ENCODE data around the gene CRIM1. TPM values are rescaled to one million over a fixed set of nuclear protein-coding genes. Genes with fewer than 3 reads are reported as not detected.

Gene CRIM1
- total RNA-seq, 1 experiment from 2014 or later = 27.6 TPM

DNA sequence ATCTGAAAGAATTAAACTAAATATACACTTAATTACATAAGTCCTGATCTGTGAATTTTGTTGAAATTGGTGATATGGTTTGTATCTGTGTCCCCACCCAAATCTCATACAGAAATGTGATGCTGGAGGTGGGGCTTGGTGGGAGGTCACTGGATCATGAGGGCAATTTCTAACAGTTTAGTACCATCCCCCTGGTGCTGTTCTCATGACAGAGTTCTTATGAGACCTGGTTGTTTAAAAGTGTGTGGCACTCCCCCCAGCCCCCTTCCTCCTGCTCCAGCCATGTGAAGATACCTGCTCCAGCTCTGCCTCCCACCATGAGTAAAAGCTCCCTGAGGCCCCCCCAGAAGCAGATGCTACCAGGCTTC lies 223.7 kb downstream of the CRIM1 start:
- H3K27ac Mint-ChIP-seq = no peak overlapping the region
- Histone ChIP-seq H3K23me2 (ENCODE audit: insufficient read length, low read depth, low read length, poor library complexity, severe bottlenecking) (no peaks in the 10 kb centered on the region), H2AK5ac (ENCODE audit: insufficient read length, low read length) (no peak overlapping the region), H2BK12ac (ENCODE audit: insufficient read length, low read depth, low read length) (no peak overlapping the region), H4K20me1 (ENCODE audit: control insufficient read depth, insufficient read depth, insufficient read length) (no peaks in the 10 kb centered on the region), H3K4ac (ENCODE audit: low read depth, low read length) (no peak overlapping the region), H4K5ac (ENCODE audit: insufficient read length, low read depth, low read length) (no peak overlapping the region), H3T11ph (ENCODE audit: low read length) (no peak overlapping the region), H3K9me3 (ENCODE audit: control insufficient read depth, low read depth, low read length) (no peaks in the 10 kb centered on the region), H3K4me1 (ENCODE audit: insufficient read depth, low read length) (no peaks in the 10 kb centered on the region), H2BK15ac (ENCODE audit: low read depth, low read length) (no peak overlapping the region), H3K9ac (ENCODE audit: extremely low read depth, insufficient read length, low read length) (no peak overlapping the region), H2BK5ac (ENCODE audit: insufficient read length, low read length) (no peak overlapping the region), H3K79me2 (ENCODE audit: insufficient read depth, low read length) (no peaks in the 10 kb centered on the region), H3K79me1 (ENCODE audit: insufficient read depth, low read depth, low read length, poor library complexity, severe bottlenecking) (no peaks in the 10 kb centered on the region), H4K91ac (ENCODE audit: insufficient read length, low read depth, low read length) (no peak overlapping the region), H2BK120ac (ENCODE audit: low read depth, low read length, poor library complexity, severe bottlenecking) (no peak overlapping the region), H2BK20ac (ENCODE audit: low read depth, low read length, poor library complexity, severe bottlenecking) (no peak overlapping the region), H3K14ac (ENCODE audit: insufficient read depth, low read length) (no peak overlapping the region), H3K27ac (ENCODE audit: insufficient read length, low read depth, low read length) (no peak overlapping the region), H3K27me3 (ENCODE audit: insufficient read depth, low read length) (no peaks in the 10 kb centered on the region), H3K56ac (ENCODE audit: insufficient read length, low read depth, low read length) (no peak overlapping the region), H3K4me2 (ENCODE audit: insufficient read depth, insufficient read length, low read length) (no peak overlapping the region), H2AFZ (ENCODE audit: low read length) (no peak overlapping the region), H3K23ac (ENCODE audit: insufficient read length, low read depth, low read length) (no peak overlapping the region), H4K8ac (replicated peaks; ENCODE audit: insufficient read length, low read depth, low read length) (no peak overlapping the region), H3K18ac (ENCODE audit: insufficient read length, low read depth, low read length) (no peak overlapping the region)
- 0 out of 4 replicates have a peak, but pooled peaks cover 0 to 3% of the 10 kb centered on the region in 2 experiments for H3K4me1 Mint-ChIP-seq
- no peaks in the 10 kb centered on the region for H3K9me3 Mint-ChIP-seq
- no peaks in the 10 kb centered on the region for H3K27me3 Mint-ChIP-seq (ENCODE audit: low read depth)
- DNase-seq = no peak
- TF ChIP-seq CTCF (conservative IDR thresholded peaks at IDR 0.05) = no peak
- H3K4me3 Mint-ChIP-seq = no peak overlapping the region
- peaks cover 19 to 72% (median 67%) of the 10 kb centered on the region in 3 experiments; a peak in 6 of 7 replicates for H3K36me3 Mint-ChIP-seq (ENCODE audit: insufficient read depth in 1 of 3, low read depth in 3 of 3)
